GM21717 (cell line): ENCODE data around the gene ALOXE3.
"Not testable (repeated sequence)": the region's sequence is repeated elsewhere in the genome, so short reads cannot be mapped to it uniquely, and the experiment has no call there.

ENCODE experiments used
- ATAC-seq: cut with Tn5 transposase; IDR thresholded peaks from one replicate; pipeline ENCODE4 v1.9.1; 2021; ENCODE audit warnings: mild to moderate bottlenecking, moderate library complexity; ENCODE audit not compliant: unreplicated experiment

ALOXE3 gene

DNA sequence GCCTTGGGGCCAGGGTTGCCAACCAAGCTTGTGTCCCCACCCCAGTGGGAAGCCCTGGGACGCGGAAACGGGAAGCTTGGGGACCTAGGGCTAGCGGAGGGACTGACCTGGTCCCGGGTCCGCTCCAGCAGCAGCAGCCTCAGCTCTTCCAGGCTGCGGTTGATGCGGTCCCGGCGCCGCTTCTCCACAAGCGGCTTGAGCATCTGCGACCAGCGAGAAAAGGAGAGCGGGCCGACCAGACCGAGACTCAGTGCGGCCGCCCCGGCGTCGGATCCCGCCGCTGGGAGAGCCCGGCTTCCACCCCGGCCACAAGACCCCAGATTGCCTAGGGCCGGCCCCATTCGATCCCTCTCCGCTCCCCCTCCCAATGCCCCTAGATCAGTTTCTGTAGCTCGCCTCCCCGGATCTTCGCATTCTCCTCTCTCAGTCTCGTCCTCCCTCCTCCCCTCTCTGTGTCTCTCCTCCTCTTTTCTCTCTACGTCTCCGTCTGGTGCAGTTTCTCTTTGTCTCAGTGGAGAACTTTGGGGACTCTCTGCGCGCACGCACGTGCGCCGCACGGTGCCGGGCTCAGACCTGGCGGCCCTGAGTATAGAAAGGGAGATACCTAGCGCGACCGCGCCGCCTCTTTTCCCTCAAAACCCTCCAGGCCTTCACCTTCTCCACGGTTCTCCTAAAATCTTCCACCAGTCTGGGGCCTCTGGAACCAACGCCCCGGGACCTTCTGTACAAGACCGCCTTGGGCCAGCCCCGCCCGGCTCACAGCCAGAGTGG, 4.8 kb upstream of the ALOXE3 start:
- no peak for ATAC-seq

DNA sequence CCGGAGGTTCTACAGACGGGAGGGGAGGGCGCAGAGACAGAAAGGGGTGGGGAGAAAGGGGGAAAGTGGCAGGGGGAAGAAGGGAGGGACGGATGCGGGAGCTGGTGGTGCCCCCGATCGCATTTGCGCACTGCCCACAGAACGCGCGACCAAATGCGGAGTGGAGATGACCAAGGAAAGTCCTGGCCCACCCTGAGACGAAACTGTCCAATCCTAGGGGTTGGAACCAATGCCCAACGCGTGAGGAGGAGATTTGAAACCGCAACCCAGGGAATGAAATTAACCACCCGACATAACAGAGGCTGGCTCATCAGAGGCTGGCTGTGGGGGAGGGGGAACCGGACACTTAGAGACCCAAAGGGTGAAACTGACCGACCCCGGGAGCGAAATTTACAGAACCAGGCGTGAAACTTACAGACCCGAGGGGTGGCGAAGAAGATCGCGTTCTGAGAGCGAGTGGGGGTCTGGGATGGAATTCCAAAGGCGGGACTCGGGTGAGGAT, 4.2 kb upstream of the ALOXE3 start:
- ATAC-seq: no peak

DNA sequence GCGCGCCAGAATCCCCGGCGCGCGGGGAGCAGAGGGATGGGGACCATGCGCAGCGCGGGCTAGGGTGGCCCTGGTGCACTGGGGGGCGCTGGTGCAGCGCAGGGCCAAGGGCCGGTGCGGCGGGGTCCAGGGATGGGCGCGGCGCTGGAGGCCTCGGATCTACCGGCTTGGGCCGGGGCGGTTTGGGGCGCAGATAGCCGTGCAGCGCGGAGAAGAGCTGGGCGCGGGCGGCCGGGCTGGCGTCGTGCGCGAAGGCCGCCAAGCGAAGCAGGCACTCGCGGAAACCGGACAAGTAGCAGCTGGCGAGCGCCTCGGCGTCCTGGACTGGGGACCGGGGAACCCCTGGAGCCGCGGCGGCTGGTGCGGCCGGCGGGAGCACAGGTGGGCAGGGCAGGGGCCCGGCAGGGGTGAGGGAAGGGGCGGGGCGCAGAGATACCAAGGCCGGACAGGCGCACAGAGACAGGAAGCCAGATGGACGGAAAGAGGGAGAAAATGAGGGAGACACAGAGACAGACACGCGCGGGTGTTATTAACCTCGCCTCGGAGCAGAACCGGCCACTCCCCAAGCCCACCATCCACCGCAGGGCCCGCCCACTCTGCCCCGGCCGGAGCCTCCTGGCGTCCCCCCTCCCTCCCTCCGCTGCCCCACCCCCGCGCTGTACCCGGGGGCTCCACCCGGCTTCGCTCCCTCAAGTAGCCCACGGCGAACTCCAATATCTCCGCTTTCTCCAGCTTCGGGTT, 3.5 kb upstream of the ALOXE3 start:
- ATAC-seq: no peak

DNA sequence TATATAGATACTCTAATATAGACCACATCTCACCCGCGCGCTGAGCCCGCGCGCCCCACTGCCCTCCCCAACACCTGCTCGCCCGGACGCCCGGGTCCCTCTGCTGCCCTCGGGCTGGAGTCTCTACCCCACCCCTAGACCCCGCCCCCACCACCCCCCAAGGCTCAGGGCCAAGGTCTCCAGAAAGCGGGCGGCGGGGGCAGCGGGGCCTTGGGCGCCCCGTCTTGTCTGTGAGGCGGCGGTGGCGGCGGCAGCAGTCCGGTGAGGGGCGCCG, 3.0 kb upstream of the ALOXE3 start:
- ATAC-seq: no peak

GRCh38 chr17:8120520-8121406, 2.4 kb upstream of the ALOXE3 start:
- ATAC-seq: no peak

DNA sequence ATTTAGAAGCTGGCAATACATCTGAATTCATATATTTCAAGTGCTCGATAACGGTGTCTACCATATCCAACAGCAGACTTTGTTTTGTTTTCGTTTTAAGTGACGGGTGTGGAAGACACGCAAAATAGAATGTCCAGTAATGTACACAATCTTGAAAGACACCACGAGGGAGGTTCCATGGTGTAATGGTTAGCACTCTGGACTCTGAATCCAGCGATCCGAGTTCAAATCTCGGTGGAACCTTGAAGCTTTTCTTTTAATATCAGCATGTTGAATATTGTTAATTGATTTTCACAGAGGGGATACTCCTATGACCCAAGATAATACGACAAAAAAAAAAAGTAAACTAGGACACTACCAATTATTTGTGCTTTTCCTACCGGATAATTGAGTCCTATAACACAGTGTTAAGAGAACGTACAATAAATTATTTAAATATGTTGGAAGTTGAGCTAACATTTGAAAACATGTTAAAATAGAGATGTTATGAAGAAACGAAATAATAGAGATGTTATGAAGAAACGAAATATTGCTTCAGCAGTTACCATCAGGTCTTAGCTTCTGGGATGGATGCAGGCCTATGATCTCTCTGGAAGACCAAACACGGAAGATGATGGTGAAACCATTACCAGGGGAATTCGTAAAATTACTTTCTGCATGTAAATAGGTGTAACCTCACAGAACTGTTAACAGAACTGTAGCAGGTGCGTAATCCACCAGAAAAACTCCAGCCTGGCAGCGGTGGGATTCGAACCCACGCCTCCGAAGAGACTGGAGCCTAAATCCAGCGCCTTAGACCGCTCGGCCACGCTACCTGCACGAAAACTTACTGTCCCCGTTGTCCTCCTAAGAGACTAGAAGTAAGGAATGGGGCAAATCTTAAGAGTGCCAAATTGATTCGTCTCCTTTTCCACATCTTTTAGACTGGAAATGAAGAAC, 1.5 kb upstream of the ALOXE3 start:
- no peak for ATAC-seq

DNA sequence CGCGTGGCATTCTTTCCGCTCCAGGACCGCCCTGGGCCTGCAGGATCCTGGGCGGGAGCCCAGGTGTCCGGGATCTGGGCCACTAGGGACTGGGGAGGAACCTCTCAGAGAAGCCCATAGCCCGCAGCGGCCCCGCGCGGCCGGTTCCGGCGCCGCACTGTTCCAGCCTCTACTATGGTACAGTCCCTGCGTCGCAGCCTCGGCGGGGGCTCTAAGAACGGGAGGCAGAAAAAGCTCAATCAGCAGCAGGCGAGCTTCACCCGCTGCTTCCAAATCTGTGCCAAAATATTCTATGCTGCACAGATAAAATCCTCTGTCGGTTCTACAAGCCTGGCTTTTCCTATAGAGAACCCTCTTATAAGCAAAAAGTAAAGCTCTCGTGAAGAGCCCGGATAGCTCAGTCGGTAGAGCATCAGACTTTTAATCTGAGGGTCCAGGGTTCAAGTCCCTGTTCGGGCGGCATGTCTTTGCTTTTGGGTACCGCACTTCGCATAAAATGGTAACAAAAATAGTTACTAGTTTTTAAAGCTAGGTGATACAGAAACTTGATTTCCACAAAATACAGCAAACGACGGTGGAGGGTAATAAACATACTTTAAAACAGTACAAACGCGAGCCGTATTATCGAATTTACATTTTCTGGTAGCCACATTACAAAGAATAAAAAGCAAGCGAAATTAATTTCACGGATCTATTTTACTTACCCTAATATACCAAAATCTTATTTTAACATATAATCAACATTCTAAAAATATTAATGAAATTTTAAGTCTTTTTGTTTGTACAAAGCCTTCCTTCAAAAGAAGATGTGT, 661 bp upstream of the ALOXE3 start:
- ATAC-seq: peak; percentile 24

GRCh38 chr17:8117367-8117979, 841 bp downstream of the ALOXE3 start:
- no peak for ATAC-seq

GRCh38 chr17:8116776-8117175, 1.5 kb downstream of the ALOXE3 start:
- no peak for ATAC-seq

GRCh38 chr17:8110907-8111306, 7.4 kb downstream of the ALOXE3 start:
- ATAC-seq: no peak

- ATAC-seq: no peak
Measured at GRCh38 chr17:8110456-8110804, 7.9 kb downstream of the ALOXE3 start.

DNA sequence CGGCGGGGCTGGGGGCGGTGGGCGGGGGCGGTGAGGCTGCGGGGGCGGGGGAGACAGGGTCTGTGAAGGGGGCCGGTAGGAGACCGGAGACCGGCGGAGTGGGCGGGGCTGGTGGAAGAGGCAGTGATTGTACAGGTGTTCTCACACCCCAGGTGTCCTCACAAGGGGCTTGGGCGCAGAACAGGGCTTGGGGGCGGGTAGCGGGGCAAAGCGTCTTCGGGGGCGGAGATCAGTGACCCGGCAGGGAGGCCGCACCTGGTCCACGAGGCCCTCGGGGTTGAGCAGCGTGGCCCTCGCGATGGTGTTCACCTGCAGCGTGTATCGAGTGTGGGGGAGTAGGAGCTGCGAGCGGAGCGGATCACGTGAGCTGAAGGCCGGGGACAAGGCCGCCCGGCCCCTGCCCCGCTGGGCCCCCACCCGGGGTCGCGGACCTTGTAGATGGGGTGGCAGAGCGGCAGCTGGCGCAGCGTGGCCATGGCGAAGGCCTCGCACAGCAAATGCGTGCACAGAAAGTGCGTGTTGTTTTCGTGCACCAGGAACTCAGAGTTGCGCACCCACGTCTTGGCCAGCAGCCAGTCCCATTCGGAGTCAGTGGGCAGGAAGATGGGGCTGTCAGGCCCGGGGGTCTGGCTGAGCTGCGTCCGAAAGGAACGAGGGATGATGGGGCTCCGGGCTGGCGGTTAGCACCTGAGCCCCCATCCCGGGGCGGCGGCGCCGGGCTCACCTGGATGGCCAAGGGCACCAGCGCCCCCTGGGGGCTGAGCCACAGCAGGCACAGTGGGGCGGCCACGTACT, 8.5 kb downstream of the ALOXE3 start:
- no peak for ATAC-seq

DNA sequence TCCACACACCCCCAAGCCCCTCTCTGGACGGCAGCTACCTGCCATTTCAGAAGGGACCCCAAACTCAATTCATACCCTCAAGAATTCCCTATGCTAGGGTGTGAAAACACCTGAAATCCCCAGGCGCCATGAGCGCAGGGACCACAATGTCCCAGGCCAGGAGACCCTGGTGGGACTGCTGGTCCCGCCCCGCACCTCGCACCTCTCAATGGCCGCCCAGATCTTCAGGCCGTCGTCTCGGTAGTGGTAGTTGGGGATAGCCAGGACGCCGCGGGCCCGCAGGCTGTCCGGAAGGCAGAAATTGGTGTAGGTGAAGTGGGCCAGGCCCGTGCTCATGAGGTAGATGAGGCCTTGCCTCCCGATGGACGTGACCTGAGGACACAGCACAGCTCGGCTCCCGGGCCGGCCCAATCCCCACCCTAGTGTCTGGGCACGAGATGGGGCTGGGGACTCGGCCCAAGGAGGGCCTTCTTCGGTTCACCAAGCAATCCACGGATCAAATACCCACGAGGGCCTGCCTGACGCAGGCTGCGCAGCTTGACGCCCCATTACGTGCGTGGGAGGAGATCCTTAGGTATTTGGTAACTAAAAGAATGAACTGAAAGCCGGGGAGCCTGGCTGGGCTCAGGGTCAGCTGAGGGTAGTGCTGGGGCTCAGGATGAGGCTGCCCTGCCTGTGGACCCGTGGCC, 9.2 kb downstream of the ALOXE3 start:
- no peak for ATAC-seq

- not testable (repeated sequence) for ATAC-seq
Measured at GRCh38 chr17:8106980-8107379, 11.3 kb downstream of the ALOXE3 start.

DNA sequence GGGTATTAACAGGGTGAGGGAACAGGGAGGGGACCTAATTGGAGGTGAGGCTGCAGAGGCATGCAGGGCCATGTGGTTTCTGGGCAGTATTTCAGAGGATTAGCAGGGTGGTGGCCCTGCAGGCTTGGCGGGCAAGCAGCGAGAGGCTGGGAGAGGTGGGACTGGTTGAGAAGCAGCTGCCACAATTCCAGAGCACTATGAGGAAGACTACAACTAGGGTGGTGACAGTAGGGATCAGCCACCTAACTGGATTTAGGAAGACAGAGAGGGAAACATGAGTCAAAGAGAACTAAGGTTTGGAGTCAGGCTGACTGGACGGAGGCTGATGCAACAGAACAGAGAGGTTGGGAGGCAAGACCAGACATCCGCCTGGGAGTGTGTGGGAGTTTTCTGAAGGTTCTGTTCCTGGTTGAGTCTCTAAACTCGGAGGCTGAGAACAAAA, 12.3 kb downstream of the ALOXE3 start:
- ATAC-seq: no peak

GRCh38 chr17:8104911-8105310, 13.4 kb downstream of the ALOXE3 start:
- ATAC-seq: no peak

DNA sequence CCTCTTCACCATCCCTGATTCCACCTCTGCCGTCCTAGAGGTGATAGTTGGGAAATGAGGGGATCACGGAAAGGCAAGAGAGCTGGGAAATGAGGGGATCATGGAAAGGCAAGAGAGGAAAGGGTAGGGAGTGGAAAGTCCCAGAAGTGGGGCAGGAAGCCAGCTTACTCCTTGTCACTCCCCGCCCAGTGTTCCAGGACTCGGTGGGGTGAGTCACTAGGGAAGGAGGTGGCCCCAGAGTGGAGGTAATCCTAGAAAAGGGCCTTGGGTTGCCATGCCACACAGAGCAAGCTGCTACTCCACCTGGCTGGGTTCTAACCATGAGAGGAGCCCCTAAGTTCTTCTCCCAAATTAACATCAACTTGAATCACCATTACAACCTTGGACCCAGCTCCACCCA, 14.8 kb downstream of the ALOXE3 start:
- ATAC-seq: no peak

GRCh38 chr17:8101721-8102120, 16.6 kb downstream of the ALOXE3 start:
- no peak for ATAC-seq
